CD4-positive, alpha-beta T cell treated with Interleukin-10 for 1 hour (primary cell): ENCODE data around the gene MYLK.
"Not testable (repeated sequence)": the region's sequence is repeated elsewhere in the genome, so short reads cannot be mapped to it uniquely, and the experiment has no call there.

ENCODE experiments used
- DNase-seq: peaks from one replicate; pipeline ENCODE4 v3.0.0-alpha.2; 2020

The MYLK gene

GRCh38 chr3:123611674-123612073 is 272.5 kb downstream of the MYLK start:
- not testable (repeated sequence) for DNase-seq

- DNase-seq: no peak
Measured at GRCh38 chr3:123611082-123611481, 273.1 kb downstream of the MYLK start.

- DNase-seq: no peak
Measured at GRCh38 chr3:123610331-123610730, 273.8 kb downstream of the MYLK start.

- DNase-seq: no peak
Measured at GRCh38 chr3:123609063-123609462, 275.1 kb downstream of the MYLK start.

- DNase-seq: no peak
Measured at GRCh38 chr3:123608263-123608937, 275.7 kb downstream of the MYLK start.

- no peak for DNase-seq
Measured at GRCh38 chr3:123606527-123606926, 277.6 kb downstream of the MYLK start.

- DNase-seq: no peak
Measured at GRCh38 chr3:123605789-123606234, 278.3 kb downstream of the MYLK start.

GRCh38 chr3:123603153-123603552 is 281.0 kb downstream of the MYLK start:
- DNase-seq: not testable (repeated sequence)

GRCh38 chr3:123602325-123602724 is 281.8 kb downstream of the MYLK start:
- no peak for DNase-seq

- DNase-seq: not testable (repeated sequence)
Measured at GRCh38 chr3:123600863-123601262, 283.3 kb downstream of the MYLK start.

GRCh38 chr3:123597561-123597960 is 286.6 kb downstream of the MYLK start:
- no peak for DNase-seq

GRCh38 chr3:123595396-123596180 is 288.5 kb downstream of the MYLK start:
- no peak for DNase-seq

GRCh38 chr3:123593381-123593780 is 290.8 kb downstream of the MYLK start:
- DNase-seq: no peak

- no peak for DNase-seq
Measured at GRCh38 chr3:123590685-123591450, 293.3 kb downstream of the MYLK start.

- no peak for DNase-seq
Measured at GRCh38 chr3:123587401-123587800, 296.7 kb downstream of the MYLK start.

GRCh38 chr3:123586968-123587367 is 297.2 kb downstream of the MYLK start:
- DNase-seq: no peak

GRCh38 chr3:123586131-123586530 is 298.0 kb downstream of the MYLK start:
- peak; percentile 34 for DNase-seq

GRCh38 chr3:123584988-123585937 is 298.9 kb downstream of the MYLK start, which contains the start of gene HACD2:
Gene HACD2 (minus strand): TSS chr3:123585053. CDS start chr3:123585027, 26 bp downstream.
- peak; percentile 95 for DNase-seq

- DNase-seq: no peak
Measured at GRCh38 chr3:123584284-123584987, 299.7 kb downstream of the MYLK start.

- DNase-seq: no peak
Measured at GRCh38 chr3:123583561-123583960, 300.6 kb downstream of the MYLK start.

GRCh38 chr3:123582315-123582714 is 301.8 kb downstream of the MYLK start:
- DNase-seq: no peak

- DNase-seq: no peak
Measured at GRCh38 chr3:123576122-123576521, 308.0 kb downstream of the MYLK start.
